Measurements from ENCODE around the gene OXCT1.
"Not testable (repeated sequence)": the region's sequence is repeated elsewhere in the genome, so short reads cannot be mapped to it uniquely, and the experiment has no call there.

OXCT1 gene

GRCh38 chr5:41821051-41821450 is 49.2 kb downstream of the OXCT1 start:
- DNase-seq = no peak

GRCh38 chr5:41820150-41820549 is 50.1 kb downstream of the OXCT1 start:
- DNase-seq = no peak

GRCh38 chr5:41817625-41818301 is 52.5 kb downstream of the OXCT1 start:
- no peak for DNase-seq

GRCh38 chr5:41815663-41816229 is 54.5 kb downstream of the OXCT1 start:
- no peak for DNase-seq

GRCh38 chr5:41815261-41815660 is 55.0 kb downstream of the OXCT1 start:
- no peak for DNase-seq

GRCh38 chr5:41814306-41814705 is 55.9 kb downstream of the OXCT1 start:
- DNase-seq = not testable (repeated sequence)

GRCh38 chr5:41812156-41812555 is 58.1 kb downstream of the OXCT1 start:
- no peak for DNase-seq

GRCh38 chr5:41809128-41809527 is 61.1 kb downstream of the OXCT1 start:
- DNase-seq = no peak

- DNase-seq = no peak
These were observed 61.9 kb downstream of the OXCT1 start for GRCh38 chr5:41808294-41808693.

- no peak for DNase-seq
These were observed 72.6 kb downstream of the OXCT1 start for GRCh38 chr5:41797662-41798061.

- no peak for DNase-seq
These were observed 74.2 kb downstream of the OXCT1 start for GRCh38 chr5:41796061-41796460.

- no peak for DNase-seq
These were observed 75.1 kb downstream of the OXCT1 start for GRCh38 chr5:41795125-41795524.

GRCh38 chr5:41794471-41794870 is 75.8 kb downstream of the OXCT1 start:
- DNase-seq = no peak

GRCh38 chr5:41793141-41793770 is 77.0 kb downstream of the OXCT1 start:
- DNase-seq = no peak

GRCh38 chr5:41790038-41790776 is 80.0 kb downstream of the OXCT1 start:
- no peak for DNase-seq

GRCh38 chr5:41789434-41789833 is 80.8 kb downstream of the OXCT1 start:
- no peak for DNase-seq

GRCh38 chr5:41788941-41789368 is 81.3 kb downstream of the OXCT1 start:
- DNase-seq = no peak

- no peak for DNase-seq
These were observed 83.0 kb downstream of the OXCT1 start for GRCh38 chr5:41787265-41787664.

GRCh38 chr5:41785061-41785460 is 85.2 kb downstream of the OXCT1 start:
- DNase-seq = no peak

GRCh38 chr5:41778410-41778809 is 91.8 kb downstream of the OXCT1 start:
- DNase-seq = no peak

- no peak for DNase-seq
These were observed 93.8 kb downstream of the OXCT1 start for GRCh38 chr5:41776435-41776834.

- DNase-seq = no peak
These were observed 96.4 kb downstream of the OXCT1 start for GRCh38 chr5:41773799-41774198.

- DNase-seq = no peak
These were observed 97.3 kb downstream of the OXCT1 start for GRCh38 chr5:41772785-41773442.

Measured in NCI-H187 treated with DMSO at 0.1 percent for 48 hours (cell line).